NCI-H1092 (cell line): ENCODE data around the gene CLCN1.
"Not testable (repeated sequence)": the region's sequence is repeated elsewhere in the genome, so short reads cannot be mapped to it uniquely, and the experiment has no call there.

Experiments
- DNase-seq: peaks from one replicate; lab custom pipeline; 2025; lab: John Stamatoyannopoulos, UW

CLCN1 gene

DNA sequence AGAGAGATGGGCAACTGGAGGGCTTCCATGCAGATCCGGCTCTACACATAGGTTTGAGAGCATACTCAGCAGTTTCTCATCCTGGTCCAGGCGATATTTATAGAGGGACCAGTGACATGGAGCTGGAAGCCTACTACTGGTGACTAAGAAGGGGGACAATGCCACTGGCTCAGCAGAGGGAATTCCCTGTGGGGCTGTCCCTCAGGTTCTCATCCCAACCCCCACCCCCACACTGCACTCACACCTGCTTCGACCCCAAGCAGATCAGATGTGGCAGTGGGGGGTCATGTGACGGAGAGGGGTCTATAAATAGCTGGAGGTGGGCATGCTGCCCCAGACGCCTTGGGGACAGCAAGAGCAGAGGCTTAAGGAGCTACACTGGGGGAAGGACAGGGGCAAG, at the start of gene CLCN1:
TSS of gene CLCN1 (plus strand) at position 336 of the 400 bp plus-strand sequence. CDS start 102 bp downstream, outside the sequence.
- DNase-seq, result no peak

DNA sequence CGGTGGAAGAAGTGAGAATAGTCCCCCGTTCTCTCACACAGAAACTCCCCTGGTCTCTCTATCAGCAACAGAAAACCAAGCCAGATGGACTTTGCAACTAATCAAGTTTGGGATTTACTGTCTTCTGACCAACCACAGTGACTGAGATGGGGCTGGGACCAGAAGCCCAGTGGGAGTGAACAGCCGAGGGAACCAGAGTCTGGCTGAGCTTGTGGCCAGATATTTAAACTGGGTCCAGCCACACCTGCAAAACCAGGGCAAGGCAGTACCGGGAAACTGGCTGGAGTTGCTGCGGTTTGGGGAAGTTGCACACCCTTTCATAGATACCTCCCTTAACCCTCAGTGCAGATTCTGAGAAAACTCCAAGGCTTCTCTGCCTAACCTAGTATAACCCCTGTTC, 46.7 kb upstream of the CLCN1 start:
- DNase-seq, result no peak

DNA sequence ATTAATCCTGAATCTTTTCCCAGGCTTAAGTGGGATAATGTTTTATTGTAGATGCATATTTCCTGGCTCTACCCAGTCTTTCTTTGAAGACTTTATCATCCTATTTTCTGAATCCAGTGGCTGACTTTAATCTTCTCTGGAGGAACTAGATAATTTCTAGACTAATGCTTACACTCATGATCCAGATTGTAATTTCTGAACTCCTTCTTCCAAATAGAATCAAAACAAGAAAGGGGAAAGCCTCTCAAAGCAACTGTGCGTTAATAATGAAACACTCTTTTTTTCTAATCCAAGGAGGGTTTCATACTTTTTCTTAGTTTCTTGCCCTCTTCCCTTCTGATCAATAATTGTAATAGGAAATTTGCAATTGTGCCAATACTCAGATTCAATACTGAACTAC, 44.7 kb upstream of the CLCN1 start:
- DNase-seq, result no peak

DNA sequence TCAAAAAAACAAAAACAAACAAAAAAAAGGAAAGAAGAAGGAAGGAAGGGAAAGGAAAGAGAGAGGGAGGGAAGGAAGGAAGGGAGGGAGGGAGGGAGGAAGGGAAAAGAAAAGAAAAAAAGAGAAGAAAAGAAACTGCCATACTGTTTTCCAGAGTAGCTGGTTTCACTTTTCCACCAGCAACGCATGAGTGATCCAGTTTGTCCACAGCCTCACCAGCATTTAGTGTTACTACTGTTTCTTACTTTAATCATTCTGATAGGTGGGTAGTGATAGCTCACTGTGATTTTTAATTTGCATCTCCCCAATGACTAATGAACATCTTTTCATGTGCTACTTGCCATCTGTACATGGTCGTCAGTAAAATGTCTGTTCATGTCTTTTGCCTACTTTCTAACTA, 43.0 kb upstream of the CLCN1 start:
- no peak for DNase-seq

DNA sequence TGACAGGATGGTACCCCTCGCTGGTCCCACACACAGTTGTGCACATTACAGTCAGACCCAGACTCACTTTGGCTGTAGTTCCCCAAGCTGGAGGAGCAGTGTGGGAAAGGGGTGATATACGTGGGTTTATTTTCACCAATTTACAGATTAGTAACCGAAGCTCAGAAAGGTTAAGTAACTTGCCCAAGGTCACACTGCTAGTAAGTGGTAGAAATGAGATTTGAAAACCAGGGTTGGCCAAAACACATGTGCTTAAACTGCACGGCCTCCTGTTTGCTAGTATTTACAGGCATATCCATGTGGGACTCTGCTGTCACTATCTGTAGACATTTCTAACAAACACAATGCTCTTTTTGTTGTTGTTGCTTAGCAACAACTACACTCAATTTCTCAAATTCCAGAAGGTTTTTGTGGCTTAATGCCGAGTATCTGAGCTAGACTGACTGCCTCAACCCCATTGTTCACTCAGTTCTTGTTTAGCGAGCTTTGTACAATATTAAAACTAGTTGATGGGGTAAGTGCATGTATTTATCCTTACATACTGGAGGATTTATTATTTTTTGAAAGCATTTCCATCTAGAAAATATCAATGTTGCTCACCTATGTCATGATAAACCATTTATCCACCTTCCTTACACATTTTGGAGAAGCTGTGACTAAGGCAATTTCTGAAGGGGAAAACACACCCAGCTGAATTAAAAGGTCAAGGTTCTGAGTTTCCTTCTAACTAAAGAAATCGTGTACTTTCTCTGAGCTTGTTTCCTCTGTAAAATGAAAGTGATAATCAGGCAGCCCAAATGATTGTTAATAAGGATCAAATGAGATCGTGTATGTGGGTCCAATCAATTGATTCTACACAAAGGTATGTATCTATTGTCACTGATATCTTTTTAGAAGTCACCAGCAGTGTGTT, 36.5 kb upstream of the CLCN1 start:
- no peak for DNase-seq

DNA sequence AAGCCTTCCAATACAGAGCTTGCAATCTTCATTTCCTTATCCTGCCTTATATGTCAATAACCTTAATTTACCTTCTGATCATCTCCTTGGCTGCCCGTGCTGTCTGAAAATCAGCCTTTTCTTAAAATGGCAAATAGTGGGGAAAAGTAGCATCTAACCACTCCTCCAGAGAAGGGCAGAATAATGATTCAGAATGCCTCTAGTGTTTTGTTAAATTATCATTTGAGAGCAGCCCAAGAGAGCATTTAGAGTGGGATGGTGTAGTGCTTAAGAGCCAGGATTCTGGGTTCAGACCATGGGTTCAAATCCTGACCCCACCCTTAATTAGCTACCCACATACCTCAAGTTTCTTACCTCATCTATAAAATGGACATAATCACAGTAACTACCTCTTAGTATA, 35.8 kb upstream of the CLCN1 start:
- DNase-seq, result no peak

DNA sequence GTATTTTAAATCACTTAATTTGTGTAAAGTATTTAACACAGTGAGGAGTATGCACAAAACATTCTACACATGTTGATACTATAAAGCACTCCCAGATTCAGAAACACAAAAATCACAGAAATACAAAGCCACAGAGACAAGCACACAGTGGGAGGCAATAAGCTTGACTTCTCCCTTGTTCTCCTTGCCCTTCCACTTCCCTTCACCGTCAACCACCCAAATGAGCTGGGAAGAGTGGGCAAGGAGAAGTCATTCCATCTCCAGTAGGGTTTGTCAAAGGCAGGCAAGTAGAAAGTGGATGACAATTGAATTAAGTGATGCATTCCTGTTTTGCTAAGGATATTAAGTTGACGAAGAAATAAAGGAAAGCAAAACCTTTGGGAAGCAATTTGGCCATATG, 35.3 kb upstream of the CLCN1 start:
- no peak for DNase-seq

DNA sequence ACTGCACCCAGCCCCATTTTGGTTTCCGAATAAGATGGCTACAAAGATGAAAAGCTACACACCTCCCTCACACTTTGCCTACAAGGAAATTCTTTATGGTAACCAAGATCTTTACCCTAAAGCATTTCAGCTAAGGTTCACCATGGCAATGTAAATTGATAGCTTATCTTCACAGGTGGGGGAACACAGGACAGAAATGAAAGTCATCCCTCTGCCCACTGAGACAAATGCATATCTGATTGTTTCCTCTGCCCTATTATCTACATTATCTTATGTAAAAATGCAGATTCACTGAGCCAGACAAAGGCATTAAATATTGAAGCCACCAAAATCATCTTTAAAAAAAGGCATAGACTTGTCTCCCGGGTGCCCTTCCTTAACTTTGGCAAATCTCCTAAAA, 34.4 kb upstream of the CLCN1 start:
- no peak for DNase-seq

DNA sequence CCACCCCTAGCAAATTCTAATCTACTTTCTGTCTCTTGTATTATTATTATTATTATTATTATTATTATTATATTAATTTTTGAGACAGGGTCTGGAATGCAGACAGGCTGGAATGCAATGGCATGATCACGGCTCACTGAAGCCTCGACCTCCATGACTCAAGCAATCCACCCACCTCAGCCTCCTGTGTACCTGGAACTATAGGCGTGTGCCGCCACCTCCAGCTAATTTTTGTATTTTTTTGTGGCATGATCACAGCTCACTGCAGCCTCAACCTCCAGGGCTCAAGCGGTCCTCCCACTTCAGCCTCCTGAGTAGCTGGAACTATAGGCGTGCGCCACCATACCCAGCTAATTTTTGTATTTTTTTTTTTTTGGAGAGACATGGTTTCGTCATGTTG, 33.8 kb upstream of the CLCN1 start:
- DNase-seq, result no peak

DNA sequence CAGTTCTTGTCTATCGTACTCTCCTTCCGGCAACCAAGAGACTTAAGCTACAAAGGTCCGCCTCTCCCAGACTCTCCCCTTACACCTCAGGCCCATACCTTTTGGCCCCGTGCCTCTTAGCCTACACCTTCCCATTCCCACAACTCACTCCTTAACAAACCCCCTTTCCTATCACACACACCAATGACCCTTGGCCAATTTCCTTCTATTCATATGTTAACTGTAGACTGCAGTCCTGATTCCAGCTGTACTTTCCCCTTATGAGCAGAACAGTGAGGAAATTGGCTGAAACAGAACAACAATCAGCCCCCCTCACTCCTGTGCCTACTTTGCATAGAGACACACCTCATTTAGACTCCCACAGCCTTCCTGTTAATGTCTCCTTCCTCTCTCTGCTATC, 32.5 kb upstream of the CLCN1 start:
- DNase-seq, result no peak

DNA sequence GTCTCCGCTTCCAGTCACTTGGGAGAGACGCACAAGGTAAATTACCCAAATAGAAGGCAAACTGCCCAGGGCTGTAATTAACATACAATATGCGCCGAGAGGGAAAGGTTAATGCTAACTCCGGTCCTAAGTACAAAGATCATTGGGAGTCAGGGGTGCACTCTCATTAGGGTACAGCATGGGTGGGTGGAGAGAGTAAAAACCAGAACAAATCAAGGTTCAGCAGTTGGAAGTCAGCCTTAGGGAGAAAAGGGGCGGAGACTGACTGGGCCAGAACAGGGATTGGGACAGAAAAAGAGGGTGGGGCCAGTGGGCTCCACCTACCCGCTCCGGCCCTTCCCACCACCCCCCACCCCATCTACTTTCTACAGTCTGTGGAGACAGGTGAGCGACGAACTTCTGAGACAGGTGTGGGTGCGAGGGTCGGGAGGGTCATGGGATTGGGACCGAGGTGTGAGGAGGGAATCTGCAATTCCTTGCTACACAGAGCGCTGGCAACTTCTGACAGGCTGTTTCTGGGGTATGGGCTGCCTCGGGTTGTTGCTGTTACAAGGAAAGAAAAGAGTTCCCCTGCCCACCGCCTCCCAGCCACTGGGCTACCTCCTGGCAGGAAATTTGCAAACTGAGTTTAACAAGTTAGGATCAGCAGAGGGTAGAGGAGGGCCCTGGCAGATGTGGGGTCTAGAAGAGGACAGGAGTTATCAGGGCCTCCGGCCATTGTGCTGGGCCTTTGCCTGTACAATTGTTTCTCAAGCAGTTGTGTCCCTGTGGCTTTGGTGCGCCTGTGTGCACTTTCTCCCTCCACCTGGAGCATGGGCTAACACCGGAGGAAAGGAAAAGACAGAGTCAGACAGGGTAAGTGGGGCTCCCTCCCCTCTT, 31.1 kb upstream of the CLCN1 start, which contains the start of gene TMEM139:
TSS of gene TMEM139 (plus strand) at position 368 of the 879 bp plus-strand sequence. CDS start 1,000 bp downstream, outside the sequence.
- DNase-seq, result no peak

DNA sequence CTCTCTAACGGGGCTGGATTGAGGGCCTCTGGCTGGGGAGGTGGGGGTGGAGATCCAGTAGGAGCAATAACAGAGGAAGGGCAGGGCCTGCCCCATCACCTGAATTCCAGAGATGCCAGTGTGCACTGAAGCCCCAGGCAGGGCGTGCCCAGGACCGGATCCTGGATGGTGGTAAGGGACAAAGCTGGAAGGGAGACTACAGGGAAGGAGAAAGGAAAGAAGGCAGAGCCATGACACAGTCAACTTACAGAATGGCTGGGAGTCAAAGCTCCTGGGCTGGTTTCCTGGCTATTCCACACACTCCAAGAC, 30.5 kb upstream of the CLCN1 start:
- DNase-seq, result no peak

DNA sequence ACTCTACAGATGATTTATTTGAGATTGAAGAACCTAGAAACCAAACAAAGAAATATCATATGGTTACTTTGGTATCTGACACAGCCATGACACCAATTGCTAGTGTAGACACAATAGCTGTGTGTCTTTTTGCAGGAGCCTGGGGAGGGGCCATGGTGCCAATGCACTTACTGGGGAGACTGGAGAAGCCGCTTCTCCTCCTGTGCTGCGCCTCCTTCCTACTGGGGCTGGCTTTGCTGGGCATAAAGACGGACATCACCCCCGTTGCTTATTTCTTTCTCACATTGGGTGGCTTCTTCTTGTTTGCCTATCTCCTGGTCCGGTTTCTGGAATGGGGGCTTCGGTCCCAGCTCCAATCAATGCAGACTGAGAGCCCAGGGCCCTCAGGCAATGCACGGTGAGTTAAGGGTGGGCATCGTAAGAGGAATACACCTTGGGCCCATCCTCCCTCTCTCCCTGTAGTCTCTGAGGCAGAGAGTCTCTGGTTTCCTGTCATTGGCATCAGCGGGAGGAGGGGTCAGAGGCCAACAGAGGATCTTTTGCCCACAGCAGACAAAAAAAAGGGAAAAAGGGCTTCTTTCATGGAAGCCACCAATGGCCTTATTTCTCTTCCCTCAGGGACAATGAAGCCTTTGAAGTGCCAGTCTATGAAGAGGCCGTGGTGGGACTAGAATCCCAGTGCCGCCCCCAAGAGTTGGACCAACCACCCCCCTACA, 29.9 kb upstream of the CLCN1 start:
- DNase-seq, result no peak

DNA sequence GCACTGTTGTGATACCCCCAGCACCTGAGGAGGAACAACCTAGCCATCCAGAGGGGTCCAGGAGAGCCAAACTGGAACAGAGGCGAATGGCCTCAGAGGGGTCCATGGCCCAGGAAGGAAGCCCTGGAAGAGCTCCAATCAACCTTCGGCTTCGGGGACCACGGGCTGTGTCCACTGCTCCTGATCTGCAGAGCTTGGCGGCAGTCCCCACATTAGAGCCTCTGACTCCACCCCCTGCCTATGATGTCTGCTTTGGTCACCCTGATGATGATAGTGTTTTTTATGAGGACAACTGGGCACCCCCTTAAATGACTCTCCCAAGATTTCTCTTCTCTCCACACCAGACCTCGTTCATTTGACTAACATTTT, 29.4 kb upstream of the CLCN1 start:
- no peak for DNase-seq

DNA sequence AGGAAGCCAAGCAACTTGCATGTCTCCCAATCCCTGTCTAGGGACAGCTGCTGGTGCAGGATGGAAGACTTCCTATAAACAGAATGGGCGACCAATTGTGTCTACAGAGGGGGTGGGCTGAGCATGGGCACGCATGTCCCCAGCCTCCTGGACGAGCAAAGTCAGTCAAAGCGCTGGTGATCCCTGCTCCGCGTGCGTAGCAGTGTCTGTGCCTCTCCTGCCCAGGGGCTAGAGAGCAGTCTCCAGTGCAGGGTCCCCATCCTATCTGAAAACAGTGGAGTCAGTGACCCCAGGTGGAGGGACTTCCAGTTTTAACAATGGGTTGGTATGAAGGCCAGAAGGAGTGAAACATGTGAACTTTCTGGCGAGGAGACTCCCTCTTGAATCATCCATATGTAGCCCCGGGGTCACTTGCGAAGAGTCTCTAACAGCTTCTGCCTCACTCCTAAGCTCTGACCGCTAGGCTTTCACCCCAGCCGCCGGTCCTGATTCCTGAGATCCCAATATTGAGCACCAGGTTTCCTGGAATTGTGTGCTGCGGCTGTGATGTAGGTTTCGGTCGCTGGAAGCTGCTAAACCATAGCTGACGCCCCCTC, 28.5 kb upstream of the CLCN1 start:
- no peak for DNase-seq

DNA sequence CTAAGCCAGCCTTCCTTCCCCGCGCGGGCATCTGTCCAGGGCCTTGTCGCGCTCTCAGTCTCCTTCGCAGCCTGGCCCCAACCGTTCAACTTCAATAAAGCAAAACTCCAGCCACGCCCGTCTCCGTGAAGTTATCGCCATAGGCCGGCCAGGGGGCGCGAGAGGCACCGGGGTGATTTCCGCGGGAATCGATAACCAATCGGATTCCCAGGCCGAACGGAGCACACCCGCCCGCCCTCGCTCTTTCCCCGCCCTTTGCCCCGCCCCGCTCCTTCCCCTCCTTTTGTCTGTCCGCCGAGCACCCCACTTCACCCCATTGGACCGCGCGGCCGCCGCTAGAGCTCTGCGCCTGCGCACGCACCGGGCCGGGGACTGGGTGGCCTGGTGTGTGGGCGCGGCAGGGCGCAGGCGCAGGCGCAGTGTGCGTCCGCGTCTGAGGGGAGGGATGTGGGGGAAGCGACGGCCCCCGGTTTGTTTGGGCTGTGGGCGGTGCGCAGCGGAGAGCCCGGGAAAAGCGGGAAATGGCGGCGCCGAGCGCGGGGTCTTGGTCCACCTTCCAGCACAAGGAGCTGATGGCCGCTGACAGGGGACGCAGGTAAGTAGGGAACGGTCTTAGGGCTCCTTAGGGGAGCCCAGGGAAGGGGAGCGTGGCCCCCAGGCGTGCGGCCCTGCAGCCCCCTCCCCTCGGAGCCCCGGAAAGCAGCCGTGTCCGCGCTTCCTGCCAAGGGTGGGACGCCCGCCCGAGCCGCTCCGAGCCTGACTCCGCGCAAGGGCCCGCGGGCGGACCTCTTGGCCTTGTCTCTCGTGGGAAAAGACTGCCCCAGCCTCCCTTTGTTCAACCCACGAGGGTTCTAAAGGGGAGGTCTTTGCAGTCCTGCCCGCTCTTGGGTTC, 27.7 kb upstream of the CLCN1 start, which contains the start of gene CASP2:
TSS of gene CASP2 (plus strand) at position 417 of the 892 bp plus-strand sequence. CDS start at position 522, 105 bp downstream.
- peak; percentile 98 for DNase-seq

DNA sequence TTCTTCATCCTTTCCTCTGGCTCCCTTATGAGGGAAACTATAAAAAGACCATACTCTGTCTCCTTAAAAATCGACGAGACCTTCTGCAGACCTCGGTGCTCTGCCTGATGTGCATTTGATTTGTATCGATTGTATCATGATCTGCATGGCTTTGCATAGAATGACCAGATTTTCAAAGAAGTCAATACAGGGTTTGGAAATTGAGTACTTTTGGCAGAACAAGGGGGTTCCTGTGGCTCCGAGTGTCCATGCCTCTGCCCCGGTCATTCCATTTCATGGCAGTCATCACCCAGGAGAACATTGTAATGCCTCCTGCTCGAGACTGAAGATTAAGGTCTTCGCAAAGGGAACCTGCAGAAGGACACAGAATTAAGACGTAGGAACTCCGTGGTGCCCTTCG, 27.1 kb upstream of the CLCN1 start:
- no peak for DNase-seq

DNA sequence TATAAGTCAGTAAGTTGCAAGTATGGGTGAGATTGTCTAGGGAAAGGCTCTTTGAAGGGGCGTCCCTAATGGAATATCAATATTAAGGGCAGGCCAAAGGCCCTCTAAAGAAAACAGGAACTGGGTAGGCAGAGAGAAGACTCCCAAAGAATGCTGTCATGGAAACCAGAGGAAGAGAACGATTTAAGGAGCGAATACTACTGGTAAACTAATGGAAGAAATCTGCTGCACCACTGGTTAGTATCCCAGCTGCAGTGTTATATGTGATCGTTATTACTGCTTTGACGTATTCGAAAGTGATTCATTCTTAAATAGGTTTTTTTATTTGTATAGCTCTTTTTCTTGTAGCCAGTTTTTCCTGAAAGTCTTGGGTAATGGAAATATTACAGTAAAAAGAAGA, 26.5 kb upstream of the CLCN1 start:
- no peak for DNase-seq

DNA sequence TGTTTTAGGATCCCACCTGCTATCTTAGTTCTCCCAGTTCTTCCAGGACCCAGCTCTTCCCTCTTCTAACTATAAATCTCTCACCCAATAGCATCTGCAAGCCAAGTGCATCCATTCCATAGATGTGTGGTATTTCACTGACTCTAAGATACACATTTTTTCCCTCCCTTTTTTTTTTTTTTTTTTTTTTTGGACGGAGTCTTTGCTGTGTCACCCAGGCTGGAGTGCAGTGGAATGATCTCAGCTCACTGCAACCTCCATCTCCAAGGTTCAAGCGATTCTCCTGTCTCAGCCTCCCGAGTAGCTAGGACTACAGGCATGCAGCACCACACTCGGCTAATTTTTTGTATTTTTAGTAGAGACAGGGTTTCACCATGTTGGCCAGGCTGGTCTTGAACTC, 26.0 kb upstream of the CLCN1 start:
- DNase-seq, result not testable (repeated sequence)

DNA sequence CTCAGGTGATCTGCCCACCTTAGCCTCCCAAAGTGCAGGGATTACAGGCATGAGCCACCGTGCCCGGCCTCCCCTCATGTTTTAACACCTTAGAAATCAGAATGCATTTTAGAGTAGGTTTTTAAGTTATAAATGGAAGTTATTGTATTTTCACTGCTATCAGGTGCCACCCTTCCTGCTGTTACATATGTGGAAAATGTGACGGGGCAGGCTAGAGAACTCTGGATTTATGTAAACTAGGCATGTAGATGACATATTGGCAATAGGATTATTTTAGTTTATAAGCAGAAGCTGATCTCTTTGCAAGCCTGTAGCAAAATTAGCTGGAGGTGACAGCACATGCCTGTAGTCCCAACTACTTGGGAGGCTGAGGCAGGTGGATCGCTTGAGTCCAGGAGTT, 25.6 kb upstream of the CLCN1 start:
- no peak for DNase-seq

DNA sequence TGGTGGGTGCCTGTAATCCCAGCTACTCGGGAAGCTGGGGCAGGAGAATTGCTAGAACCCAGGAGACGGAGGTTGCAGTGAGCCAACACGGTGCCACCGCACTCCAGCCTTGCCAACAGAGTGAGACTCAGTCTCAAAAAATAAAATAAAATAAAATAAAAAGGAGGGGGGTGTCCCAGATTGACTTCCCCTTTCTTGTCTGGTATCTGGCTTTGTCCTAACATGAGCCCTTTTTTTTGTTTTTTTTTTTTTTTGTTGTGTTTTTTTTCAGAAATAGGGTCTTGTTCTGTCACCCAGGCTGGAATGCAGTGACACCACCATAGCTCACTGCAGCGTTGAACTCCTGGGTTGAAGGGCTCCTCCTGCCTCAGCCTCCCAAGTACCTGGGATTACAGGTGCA, 23.0 kb upstream of the CLCN1 start:
- no peak for DNase-seq
